ENCODE results near the gene SLC47A2. TPM values are rescaled to one million over a fixed set of nuclear protein-coding genes. Genes with fewer than 3 reads are reported as not detected.

Gene SLC47A2
- total RNA-seq, 1 donor: not detected

DNA sequence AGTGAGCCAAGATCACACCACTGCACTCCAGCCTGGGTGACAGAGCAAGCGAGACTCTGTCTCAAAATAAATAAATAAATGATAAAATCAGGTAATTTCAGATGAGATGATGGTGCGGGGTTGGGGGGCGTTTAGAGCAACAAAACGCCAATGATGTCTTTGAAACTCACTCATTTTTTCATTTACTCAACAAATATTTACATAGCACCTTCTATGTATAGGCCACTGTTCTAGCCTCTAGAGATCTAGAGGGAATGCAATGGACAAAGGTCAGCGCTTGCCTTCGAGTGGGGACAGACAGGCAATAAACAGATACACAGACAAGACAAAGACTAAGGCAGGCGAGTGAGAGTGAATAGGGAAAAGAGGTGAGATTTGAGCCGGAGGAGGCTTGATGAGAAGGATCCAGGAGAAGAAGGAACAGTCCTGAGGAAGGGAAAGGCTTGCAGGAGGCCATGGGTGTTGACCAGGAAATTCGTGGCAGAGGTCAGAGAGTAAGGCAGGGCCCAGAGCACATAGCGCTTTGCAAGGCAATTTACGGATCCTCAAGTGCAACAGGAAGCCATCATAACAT lies 17.7 kb upstream of the SLC47A2 start:
- no peaks in the 10 kb centered on the region for H3K79me2 ChIP-seq (ENCODE audit: insufficient read depth, low read length)
- no peak overlapping the region for H3K4me2 ChIP-seq (ENCODE audit: insufficient read depth, low read length)
- no peaks in the 10 kb centered on the region for H3K27me3 ChIP-seq (ENCODE audit: insufficient read depth, low read length)
- TF ChIP-seq, protein P1, sequence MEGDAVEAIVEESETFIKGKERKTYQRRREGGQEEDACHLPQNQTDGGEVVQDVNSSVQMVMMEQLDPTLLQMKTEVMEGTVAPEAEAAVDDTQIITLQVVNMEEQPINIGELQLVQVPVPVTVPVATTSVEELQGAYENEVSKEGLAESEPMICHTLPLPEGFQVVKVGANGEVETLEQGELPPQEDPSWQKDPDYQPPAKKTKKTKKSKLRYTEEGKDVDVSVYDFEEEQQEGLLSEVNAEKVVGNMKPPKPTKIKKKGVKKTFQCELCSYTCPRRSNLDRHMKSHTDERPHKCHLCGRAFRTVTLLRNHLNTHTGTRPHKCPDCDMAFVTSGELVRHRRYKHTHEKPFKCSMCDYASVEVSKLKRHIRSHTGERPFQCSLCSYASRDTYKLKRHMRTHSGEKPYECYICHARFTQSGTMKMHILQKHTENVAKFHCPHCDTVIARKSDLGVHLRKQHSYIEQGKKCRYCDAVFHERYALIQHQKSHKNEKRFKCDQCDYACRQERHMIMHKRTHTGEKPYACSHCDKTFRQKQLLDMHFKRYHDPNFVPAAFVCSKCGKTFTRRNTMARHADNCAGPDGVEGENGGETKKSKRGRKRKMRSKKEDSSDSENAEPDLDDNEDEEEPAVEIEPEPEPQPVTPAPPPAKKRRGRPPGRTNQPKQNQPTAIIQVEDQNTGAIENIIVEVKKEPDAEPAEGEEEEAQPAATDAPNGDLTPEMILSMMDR (IDR thresholded peaks at IDR 0.05; ENCODE audit: extremely low read depth, low read depth, low read length): no peak
- no peak overlapping the region for H3K4me3 ChIP-seq (ENCODE audit: insufficient read depth, low read length)
- H3K9me3 ChIP-seq (ENCODE audit: low read depth, low read length): no peaks in the 10 kb centered on the region
- H4K20me1 ChIP-seq (ENCODE audit: insufficient read depth, low read length): no peaks in the 10 kb centered on the region
- H3K36me3 ChIP-seq (ENCODE audit: insufficient read depth, low read length): no peaks in the 10 kb centered on the region
- no peak for DNase-seq (ENCODE audit: insufficient read length, low spot score, missing footprints)
- H3K27ac ChIP-seq (ENCODE audit: low read depth, low read length): no peak overlapping the region
- H3K4me1 ChIP-seq (ENCODE audit: insufficient read depth, low read length): no peaks in the 10 kb centered on the region
- no peak overlapping the region for H2AFZ ChIP-seq (ENCODE audit: low read length)

DNA sequence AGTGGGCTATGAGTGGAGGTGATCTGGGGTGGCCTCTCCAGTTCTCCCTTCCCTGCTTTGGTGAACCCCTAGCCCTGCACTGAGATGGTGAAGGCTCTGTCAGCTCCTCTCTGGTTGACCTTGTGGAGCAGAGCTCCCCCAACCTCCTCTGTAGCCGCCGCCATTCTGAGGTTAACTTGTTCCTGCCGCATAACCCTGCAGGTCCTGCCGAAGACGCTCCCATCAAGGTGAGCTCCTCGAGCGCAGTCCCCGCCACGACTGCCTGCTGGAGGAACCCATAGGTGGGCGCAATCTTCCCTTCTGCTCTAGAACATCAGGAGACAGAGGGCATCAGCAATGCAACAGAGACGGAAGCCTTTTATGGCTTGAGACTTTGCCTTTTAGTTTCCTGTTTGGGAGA lies 15.2 kb upstream of the SLC47A2 start:
- Histone ChIP-seq H3K4me3 (ENCODE audit: insufficient read depth, low read length) (no peak overlapping the region), H2AFZ (ENCODE audit: low read length) (no peak overlapping the region), H3K27me3 (ENCODE audit: insufficient read depth, low read length) (no peaks in the 10 kb centered on the region), H3K9me3 (ENCODE audit: low read depth, low read length) (no peaks in the 10 kb centered on the region), H3K36me3 (ENCODE audit: insufficient read depth, low read length) (no peaks in the 10 kb centered on the region), H3K4me2 (ENCODE audit: insufficient read depth, low read length) (no peak overlapping the region), H3K27ac (ENCODE audit: low read depth, low read length) (no peak overlapping the region), H4K20me1 (ENCODE audit: insufficient read depth, low read length) (no peaks in the 10 kb centered on the region), H3K79me2 (ENCODE audit: insufficient read depth, low read length) (no peaks in the 10 kb centered on the region), H3K4me1 (ENCODE audit: insufficient read depth, low read length) (peaks cover 18% of the 10 kb centered on the region)
- TF ChIP-seq, protein P1 (IDR thresholded peaks at IDR 0.05; ENCODE audit: extremely low read depth, low read depth, low read length): no peak
- peak; percentile 41 for DNase-seq (ENCODE audit: insufficient read length, low spot score, missing footprints)

DNA sequence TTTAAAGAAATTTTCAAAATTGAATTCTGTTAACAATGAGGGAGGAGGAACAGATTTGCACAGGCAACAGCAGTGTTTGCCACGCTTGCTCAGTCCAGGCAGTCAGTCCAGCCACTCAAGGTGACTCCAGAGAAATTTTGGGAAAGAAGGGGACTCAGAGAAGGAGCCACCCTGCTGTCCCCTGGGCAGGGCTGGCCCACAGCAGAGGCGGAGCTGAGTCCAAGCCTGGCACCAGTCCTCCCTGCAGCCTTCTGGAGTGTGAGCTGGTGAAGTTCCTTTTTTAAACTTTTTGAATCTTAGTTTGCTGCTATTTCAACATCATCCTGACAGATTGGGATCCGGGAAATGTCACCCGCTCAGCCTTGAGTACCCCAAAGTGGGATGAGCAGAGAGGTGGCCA lies 14.5 kb upstream of the SLC47A2 start:
- no peaks in the 10 kb centered on the region for H3K36me3 ChIP-seq (ENCODE audit: insufficient read depth, low read length)
- no peaks in the 10 kb centered on the region for H3K27me3 ChIP-seq (ENCODE audit: insufficient read depth, low read length)
- TF ChIP-seq, protein P1 (IDR thresholded peaks at IDR 0.05; ENCODE audit: extremely low read depth, low read depth, low read length): no peak
- H4K20me1 ChIP-seq (ENCODE audit: insufficient read depth, low read length): no peaks in the 10 kb centered on the region
- H3K4me1 ChIP-seq (ENCODE audit: insufficient read depth, low read length): peaks cover 18% of the 10 kb centered on the region
- no peak overlapping the region for H3K4me3 ChIP-seq (ENCODE audit: insufficient read depth, low read length)
- no peaks in the 10 kb centered on the region for H3K9me3 ChIP-seq (ENCODE audit: low read depth, low read length)
- no peak overlapping the region for H3K27ac ChIP-seq (ENCODE audit: low read depth, low read length)
- peak; percentile 43 for DNase-seq (ENCODE audit: insufficient read length, low spot score, missing footprints)
- no peaks in the 10 kb centered on the region for H3K79me2 ChIP-seq (ENCODE audit: insufficient read depth, low read length)
- H3K4me2 ChIP-seq (ENCODE audit: insufficient read depth, low read length): no peak overlapping the region
- H2AFZ ChIP-seq (ENCODE audit: low read length): no peak overlapping the region

DNA sequence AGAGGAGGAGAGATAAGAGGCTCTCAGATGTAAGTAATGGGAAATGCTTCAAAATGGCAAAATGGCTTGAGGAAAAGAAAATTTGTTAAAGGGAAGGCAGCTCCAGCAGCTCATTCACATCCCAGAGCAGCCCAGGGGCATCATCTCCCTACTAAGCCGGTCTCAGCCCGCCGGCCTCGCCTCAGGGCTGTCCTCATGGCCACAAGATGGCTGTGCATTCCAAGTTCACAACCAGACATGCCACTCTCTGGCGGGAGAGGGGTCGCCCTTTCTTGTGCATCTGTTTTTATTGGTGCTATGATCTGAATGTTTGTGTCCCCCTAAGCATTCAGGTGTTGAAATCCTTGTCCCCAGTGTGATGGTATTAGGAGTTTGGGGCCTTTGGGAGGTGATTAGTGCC lies 13.5 kb upstream of the SLC47A2 start:
- H3K4me3 ChIP-seq (ENCODE audit: insufficient read depth, low read length): no peak overlapping the region
- no peaks in the 10 kb centered on the region for H3K79me2 ChIP-seq (ENCODE audit: insufficient read depth, low read length)
- H2AFZ ChIP-seq (ENCODE audit: low read length): no peak overlapping the region
- H4K20me1 ChIP-seq (ENCODE audit: insufficient read depth, low read length): no peaks in the 10 kb centered on the region
- no peaks in the 10 kb centered on the region for H3K36me3 ChIP-seq (ENCODE audit: insufficient read depth, low read length)
- H3K4me1 ChIP-seq (ENCODE audit: insufficient read depth, low read length): peaks cover 19% of the 10 kb centered on the region
- peak; percentile 53 for DNase-seq (ENCODE audit: insufficient read length, low spot score, missing footprints)
- no peak overlapping the region for H3K4me2 ChIP-seq (ENCODE audit: insufficient read depth, low read length)
- H3K27me3 ChIP-seq (ENCODE audit: insufficient read depth, low read length): no peaks in the 10 kb centered on the region
- H3K9me3 ChIP-seq (ENCODE audit: low read depth, low read length): no peaks in the 10 kb centered on the region
- no peak overlapping the region for H3K27ac ChIP-seq (ENCODE audit: low read depth, low read length)
- TF ChIP-seq, protein P1 (IDR thresholded peaks at IDR 0.05; ENCODE audit: extremely low read depth, low read depth, low read length): no peak

Measured in osteoblast (primary cell).